HTERT RPE-1 (cell line): ENCODE measurements around the gene APELA.
"Not testable (repeated sequence)": the region's sequence is repeated elsewhere in the genome, so short reads cannot be mapped to it uniquely, and the experiment has no call there.

Experiments
- in situ Hi-C: fragments of 300-500 bp; cut with MboI; formaldehyde crosslinking; loops from 4 replicates; pipeline ENCODE4 v1.14.3; 2020; ENCODE audit warnings: low sequenced_read_pairs

APELA gene, protein sequence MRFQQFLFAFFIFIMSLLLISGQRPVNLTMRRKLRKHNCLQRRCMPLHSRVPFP

DNA sequence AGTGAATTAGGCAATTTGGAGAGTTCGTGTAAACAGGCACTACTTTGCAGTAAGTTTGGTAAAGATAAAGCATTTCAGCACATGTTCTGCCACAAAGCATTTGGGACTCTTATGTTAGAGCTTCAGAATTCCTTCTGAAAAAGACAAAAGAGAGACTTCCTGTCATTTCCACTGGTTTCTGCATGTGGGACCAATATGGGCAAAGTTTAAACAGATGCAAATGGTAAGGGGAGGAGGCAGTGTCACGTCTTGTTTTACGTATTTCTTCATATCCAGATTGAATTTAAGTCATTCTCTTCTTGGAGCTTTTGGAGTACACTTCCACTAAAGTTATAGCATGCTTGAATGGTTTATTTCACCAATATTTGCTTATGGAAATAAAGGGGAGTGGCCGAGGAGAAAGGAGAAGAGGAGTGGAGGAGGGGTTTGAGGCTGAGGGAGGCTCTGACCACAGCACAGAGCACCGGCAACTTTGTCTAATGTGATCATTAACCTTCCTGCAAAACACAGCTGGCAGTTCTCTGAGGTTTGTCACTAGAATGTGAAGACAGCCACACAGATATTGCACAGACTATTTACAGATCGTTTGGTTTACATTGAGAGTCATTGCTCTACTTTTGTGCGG lies at the start of gene APELA:
Gene APELA, plus strand, starts transcription at position 479 of the 625 bp plus-strand sequence. CDS start 154 bp downstream, outside the sequence.
- in situ Hi-C loops: no loop called here

DNA sequence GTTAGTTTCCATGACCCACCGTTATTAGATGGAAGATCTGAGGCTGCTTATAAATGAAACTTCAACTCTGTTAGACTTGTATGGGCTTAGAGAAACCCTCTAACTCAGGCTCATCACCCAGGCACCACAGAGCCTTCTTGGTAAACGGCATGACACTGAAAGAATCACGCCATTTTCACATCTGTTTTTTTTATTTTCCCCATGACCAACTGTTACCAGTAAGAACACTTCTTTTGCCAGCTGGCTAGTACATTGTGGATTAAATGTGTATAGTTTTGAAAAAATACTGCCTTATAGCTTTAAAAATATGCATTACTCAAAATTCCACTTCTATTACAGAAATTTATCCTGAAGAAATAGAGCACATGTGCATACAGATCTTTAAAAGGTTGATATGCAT lies 48.0 kb upstream of the APELA start:
- in situ Hi-C loops: no loop called here

DNA sequence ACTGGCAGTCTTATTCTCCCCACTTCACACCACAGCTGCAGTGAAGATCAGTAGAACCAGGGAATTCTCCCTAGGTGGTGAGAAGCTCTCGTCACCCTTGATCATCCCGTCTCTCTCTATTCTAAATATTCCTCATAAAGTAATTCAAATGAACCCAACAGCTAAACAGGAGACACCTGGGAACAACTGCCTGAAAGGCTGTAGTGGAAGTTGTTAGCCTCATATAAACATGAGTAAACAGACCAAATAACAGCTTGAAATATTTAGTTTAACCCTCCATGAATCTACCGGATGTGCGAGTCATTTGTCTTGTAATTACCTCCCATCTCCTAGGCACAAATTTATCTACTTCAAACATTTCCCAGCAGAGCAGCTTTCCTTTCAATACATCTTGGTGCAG lies 30.4 kb upstream of the APELA start:
- in situ Hi-C loops: no loop called here

DNA sequence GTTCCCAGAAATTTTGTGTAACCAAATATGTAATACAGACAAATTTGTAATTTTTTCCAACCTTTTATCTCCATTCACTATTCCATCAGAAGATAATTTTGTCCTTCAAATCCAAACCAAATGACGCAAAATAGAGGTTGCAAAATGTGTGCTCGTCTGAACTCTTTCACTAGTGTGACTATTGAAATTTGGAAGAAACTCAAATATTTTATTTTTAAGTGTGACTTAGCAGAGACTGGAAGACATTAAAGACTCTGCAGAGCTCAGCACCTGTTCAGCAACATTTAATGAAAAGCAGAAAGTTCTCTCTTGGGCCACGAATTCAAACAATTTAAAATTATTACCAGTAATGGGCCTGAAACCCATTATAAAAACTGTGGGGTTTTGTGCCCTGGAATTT lies 30.0 kb upstream of the APELA start:
- in situ Hi-C loops: no loop called here

DNA sequence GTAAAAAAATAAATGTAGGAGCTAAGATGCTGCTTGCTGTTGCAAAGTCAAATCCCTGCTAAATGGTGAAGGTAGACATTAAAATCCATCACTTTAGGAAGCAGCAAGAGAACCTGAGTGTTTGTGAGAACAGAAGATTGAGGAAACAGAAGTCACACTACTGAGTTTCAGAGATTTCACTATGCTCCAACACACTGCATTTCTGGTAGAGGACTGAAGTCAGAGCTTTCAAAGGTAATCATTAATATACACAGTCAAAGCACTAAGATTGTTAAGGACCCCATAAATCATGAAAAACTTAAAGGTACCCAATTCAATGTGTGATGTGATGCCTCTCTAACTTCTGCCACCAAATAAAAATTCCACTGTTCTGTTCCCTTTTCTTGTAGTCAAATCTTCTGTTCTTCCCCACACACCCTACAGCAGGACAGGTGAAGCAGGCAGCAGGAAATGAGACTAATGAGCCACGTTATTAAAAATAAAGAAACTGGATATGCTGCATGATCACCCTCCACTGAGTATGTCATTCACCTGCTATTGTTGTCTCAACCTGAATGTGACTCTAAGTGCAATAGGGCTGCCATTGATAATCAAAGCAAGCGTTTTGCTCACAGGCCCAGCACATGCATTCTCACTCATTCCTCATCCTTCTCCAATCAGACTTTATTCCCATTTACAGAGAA lies 28.9 kb upstream of the APELA start:
- in situ Hi-C loops: no loop called here

DNA sequence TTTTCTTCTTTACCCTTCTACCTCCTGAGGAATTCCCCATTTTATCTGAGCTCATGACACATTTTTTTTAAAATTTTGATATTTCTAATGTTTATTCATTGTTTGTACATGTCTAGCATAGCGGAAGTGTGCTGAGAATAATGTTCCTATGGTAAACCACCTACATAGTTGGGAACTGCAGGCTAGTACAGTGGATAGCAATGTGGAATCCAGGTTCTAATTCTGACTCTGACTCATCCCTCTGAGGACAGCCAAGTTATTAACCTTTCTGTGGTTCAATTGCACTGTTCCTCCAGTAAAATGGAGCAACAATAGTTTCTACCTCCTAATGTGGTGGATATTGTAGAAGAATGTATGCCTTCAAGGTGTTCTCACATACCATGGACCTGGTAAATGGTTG lies 20.6 kb upstream of the APELA start:
- in situ Hi-C loops: no loop called here

DNA sequence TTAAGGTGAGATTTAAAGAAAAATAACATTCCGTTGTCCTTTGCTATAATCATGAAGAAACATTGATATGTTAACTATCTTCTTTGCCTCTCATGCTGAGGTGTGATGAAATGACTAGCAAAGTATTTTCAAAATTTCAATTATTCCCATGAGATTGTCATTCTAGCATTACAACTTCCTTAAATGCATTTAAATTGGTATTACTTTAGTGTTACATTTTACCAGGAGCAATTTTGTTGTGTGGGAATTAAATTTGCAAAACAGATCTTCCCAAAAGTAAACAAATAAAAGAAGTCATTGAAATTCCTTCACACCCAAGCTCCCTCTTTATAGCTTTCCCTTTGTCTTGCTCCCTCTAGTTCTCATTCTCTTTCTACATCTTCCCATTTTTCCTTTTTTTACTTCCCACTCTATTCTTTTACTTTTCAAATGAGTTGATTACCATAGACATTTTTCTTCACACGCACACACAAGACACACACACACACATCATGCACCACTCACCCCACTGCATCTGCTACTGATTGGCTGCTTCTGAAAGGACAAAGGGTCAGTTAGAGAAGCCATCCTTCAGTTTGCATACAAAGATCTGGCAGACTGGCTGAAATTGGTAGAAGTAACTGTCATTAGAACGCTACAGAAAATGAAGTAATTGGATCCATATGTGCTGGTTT lies 10.0 kb upstream of the APELA start:
- in situ Hi-C loops: no loop called here

DNA sequence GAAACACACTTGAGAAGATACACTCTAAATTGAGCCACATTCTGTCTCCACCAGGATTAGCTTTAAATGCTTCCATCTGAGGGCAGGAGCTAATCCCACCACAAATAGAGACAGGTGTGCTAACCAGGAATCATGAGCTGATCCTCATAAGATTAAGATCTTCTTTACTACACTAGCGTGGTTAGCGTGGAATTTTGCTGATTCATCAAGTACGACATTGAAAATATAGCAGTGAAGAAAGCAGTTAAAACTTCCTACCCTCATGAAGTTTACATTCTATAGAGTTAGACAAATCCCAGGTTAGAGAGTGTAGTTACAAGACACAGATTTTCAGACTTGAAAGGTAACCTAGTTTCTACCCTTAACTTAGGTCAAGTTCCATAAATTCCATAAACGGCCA lies 5.3 kb upstream of the APELA start:
- in situ Hi-C loops: no loop called here

DNA sequence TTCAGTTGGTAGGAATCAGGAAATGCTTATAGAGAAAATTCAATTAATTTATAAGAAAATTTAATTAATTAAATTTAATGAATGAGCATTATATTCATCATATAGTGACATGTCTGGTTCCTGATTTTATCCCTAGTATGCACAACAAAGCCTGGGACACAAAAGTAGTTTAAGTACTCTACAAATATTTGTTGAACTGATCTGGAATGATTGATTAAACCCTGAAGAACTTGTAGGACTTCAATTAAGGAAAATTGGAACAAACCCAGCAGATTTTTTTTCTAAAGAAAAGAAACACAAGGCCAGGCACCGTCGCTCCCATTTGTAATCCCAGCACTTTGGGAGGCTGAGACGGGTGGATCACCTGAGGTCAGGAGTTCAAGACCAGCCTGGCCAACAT lies 4.5 kb upstream of the APELA start:
- in situ Hi-C loops: no loop called here

DNA sequence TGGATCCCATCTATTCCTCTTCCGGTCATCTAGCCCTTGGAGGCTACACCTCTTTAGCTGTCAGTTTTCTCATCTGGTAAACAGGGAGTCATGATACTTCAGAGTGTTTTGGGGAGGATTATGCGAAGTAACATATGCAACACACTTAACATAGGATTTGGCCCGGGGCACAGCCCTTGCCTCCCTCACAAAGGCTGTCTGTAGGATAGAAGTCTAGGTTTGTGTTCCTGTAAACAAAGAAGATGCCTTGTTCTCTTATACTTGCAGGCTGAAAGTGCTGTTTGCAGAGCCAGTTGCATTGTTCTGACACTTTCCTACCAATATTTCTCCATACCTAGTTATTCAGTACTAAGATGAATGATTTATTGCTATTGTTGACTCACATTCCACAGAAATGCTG lies 2.2 kb upstream of the APELA start:
- in situ Hi-C loops: no loop called here

DNA sequence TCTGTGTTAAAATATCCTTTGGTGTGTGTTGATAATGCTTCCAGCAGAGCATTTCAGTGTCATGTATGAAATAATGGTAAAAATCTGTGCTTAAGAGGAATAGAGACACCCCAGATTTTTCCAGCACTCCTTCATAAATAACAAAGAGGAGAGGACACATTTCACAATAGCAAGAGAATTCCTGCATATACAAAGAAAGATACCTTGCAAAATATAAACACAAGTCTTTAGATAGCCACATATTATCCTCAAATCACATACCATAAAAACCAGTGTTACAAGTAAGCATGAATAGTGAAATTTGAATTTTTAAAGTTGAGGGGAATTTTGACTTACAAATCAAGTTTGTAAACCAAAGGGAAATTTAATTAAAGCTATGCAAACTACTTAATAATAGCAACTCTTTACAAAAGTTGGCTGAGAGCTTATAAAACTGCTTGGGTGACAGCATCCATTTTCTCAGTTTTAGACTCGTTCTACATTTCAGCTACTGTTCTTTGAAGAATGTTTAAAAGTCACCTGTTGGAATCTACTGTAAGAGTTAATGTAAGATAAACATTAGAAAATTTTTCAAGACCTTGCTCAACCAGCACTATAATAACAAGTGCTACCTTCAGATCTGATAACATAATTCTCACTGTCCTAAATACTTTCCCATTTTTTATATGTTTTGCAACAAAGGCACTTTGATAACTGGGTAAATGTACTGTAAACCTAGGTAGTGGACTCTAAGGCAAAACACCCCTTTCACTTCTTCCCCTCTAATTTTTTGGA lies 3.7 kb downstream of the APELA start:
- in situ Hi-C loops: no loop called here

DNA sequence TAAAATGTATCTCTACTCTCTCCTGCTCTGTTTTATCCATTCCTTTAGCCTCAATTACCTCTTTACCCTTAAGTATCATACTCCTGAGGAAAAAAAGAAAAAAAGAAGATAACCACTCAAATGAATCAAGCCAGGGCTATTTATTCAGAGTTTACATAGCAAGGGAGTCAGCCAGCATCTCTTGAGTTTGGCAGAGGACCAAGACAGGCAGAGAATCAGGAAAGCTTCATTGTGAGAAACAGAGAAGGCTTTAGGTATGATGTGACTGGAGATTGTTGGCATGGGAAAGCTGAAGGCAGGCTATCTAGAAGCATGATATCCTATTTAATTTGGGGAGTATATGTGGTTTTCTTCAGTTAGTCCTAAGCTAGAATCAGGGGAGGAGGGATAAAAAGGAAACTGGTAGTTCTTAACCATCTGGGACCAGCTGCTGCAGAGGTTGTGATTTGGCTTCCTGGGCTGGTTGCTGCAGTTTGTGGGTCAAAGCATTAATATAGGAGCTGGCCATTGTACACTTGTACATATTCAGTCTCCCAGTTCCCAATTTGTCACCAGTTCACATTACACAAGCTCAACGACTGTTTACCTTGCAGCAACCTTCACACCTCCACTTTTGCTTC lies 11.2 kb downstream of the APELA start:
- in situ Hi-C loops: no loop called here

DNA sequence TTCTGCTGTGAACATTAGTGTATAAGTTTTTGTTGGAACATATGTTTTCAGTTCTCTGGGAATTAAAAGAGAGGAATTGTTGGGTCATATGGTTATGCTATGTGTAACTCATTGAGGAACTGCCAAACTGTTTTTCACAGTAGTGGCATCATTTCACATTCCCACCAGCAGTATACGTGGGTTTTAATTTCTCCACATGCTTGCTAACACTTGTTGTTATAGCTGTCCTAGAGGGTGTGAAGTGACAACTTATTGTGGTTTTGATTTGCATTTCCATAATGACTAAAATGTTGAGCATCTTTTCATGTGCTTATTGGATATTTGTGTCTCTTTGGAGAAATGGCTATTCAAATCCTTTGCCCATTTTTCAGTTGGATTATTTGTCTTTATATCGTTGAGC lies 13.7 kb downstream of the APELA start:
- in situ Hi-C loops: no loop called here

DNA sequence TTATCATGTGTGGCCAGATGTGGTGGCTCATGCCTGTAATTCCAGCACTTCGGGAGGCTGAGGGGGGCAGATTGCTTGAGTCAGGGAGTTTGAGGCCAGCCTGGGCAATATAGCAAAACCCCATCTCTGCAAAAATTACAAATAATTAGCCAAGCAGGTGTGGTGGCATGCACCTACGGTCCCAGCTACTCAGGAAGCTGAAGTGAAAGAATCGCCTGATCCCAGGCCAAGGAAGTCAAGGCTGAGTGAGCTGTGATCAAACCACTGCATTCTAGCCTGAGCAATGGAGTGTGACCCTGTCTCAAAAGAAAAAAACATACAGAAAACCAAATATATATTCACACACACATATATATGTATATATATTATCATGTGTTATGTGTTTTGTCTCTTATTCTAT lies 15.0 kb downstream of the APELA start:
- in situ Hi-C loops: no loop called here

DNA sequence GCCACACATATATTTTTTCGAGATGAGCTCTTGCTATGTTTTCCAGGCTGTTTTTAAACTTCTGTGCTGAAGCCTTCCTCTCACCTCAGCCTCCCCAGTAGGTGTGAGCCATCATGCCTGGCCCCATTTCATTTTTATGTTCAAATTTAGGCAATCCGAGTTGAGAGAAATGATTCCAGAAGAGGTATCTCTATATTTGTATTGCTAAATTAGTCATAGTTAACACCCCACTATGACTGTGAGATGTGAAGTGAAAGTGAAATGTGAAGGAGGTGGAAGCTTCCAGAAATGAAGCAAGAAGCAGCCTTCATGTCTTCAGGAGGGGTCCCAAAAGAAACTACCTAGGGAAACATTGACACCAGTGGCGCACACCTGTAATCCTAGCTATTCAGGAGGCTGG lies 17.7 kb downstream of the APELA start:
- in situ Hi-C loops: no loop called here

DNA sequence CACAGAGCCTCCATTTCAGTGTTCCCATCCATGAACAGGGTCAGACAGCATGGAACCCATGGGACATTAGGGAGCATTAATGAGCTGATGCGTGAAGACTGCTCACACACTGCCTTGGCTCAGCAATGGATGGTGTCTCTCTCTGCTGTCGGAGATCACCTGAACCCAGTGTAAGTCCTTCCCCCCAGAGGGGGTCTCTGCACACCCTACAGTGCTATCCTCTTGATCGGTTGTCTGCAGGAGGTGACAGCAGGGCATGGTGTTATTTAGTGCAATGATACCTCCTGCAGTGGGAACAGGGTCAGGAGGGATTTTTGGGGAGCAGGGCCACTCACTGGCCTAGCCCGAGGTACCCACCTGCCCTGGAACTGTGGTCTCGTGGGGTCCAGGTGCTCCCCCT lies 25.6 kb downstream of the APELA start:
- in situ Hi-C loops: no loop called here

DNA sequence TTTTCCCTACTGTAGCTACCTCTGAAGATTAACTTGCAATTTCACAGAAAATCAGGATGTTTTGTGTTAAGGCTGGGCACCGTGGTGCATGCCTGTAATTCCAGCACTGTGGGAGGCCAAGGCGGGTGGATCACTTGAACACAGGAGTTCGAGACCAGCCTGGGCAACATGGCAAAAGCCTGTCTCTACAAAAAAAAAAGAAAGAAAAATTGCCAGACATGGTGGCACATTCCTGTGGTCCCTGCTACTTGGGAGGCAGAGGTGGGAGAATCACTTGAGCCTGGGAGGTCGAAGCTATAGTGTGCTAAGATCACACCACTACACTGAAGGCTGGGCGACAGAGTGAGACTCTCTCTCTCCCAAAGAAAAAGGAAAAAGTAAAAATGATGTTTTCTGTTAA lies 27.4 kb downstream of the APELA start:
- in situ Hi-C loops: no loop called here

DNA sequence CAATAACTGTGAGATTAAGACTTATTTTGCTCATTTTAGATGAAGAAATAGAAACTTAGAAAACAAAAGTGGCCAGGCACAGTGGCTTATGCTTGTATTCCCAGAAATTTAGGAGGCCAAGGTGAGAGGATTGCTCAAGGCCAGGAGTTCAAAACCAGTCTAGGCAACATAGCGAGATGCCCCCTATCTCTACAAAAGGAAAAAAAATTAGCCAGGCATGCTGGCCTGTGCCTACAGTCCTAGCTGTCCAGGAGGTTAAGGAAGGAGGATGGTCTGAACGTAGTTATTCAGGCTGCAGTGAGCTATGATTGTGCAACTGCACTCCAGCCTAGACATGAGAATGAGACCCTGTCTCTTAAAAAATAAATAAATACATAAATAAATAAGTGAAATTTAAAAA lies 28.0 kb downstream of the APELA start:
- in situ Hi-C loops: no loop called here

DNA sequence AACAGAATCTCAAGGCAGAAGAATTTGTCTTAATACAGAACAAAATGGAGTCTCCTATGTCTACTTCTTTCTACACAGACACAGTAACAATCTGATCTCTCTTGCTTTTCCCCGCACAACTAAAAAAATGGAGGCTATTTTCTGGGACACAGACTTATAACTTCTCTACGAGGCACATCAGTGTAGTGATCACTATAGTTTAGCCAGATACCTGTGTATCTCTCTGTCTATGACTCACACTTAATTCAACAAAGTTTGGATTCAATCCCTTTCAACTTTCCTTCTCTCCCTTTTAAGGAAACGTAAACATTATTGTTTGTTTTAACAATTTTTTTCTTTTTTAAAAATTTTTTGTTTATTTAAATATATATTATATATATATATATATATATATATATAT lies 29.4 kb downstream of the APELA start:
- in situ Hi-C loops: no loop called here

DNA sequence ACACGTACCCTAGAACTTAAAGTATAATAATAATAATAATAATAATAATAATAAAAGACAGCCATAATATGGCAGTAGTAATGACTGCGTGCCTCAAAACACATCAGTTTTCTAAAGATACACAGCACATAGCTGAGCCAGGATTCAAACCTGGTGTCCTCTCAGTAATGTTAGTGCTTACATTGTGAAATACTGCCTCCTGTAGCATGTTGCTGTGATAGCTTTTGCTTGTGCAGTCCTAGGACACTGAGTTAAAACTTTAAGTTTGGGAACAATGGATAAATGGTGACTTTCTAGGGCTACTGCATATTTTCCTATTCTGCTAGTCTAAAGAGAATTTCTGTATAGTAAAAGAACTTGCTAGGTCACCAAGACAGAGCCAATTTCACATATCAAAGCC lies 36.5 kb downstream of the APELA start:
- in situ Hi-C loops: not testable (repeated sequence)

DNA sequence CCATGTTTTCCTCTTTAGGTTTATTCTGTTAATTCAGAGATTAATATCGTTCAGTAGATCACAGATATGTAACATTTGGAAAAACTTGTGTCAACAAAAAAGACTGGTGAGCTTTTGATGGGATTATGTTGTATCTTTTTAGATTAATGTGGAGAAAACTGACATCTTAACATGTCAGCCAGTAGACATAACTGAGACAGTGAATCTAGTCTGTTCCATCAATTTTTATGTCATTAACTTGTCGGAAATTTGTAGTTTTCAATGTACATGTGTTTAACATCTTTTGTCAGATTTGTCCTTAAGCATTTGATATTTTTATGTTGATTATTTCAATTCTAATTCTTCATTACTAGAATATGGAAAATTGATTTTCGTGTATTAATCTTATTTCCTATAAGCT lies 42.0 kb downstream of the APELA start:
- in situ Hi-C loops: no loop called here
